ENCODE measurements around the gene KRT6B.
"Not testable (repeated sequence)": the region's sequence is repeated elsewhere in the genome, so short reads cannot be mapped to it uniquely, and the experiment has no call there.

The KRT6B gene

DNA sequence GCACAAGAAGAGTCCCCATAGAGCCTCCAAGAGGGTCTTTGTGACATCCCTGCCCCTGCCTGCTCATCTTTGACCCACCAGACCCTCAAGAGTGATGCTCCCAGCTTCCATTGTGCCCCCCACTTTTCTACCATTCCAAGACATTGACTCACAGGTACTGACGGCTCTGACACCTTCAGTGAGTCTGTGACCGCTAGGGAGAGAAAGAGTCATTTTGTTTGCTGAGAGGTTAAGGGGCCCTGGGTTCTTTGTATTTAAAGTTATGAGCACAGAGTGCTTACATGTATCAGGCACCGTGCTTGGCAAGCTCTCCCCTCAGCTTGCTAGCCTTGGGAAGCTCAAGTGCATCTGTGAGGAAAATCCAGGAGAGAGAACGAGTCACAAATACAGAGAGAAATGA, 38.7 kb downstream of the KRT6B start:
- H3K4me3 ChIP-seq (ENCODE audit: low read depth, low read length), result no peak overlapping the region
- TF ChIP-seq, protein P1, sequence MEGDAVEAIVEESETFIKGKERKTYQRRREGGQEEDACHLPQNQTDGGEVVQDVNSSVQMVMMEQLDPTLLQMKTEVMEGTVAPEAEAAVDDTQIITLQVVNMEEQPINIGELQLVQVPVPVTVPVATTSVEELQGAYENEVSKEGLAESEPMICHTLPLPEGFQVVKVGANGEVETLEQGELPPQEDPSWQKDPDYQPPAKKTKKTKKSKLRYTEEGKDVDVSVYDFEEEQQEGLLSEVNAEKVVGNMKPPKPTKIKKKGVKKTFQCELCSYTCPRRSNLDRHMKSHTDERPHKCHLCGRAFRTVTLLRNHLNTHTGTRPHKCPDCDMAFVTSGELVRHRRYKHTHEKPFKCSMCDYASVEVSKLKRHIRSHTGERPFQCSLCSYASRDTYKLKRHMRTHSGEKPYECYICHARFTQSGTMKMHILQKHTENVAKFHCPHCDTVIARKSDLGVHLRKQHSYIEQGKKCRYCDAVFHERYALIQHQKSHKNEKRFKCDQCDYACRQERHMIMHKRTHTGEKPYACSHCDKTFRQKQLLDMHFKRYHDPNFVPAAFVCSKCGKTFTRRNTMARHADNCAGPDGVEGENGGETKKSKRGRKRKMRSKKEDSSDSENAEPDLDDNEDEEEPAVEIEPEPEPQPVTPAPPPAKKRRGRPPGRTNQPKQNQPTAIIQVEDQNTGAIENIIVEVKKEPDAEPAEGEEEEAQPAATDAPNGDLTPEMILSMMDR (IDR thresholded peaks at IDR 0.05; ENCODE audit: borderline replicate concordance, insufficient read depth, low read depth, low read length), result no peak

DNA sequence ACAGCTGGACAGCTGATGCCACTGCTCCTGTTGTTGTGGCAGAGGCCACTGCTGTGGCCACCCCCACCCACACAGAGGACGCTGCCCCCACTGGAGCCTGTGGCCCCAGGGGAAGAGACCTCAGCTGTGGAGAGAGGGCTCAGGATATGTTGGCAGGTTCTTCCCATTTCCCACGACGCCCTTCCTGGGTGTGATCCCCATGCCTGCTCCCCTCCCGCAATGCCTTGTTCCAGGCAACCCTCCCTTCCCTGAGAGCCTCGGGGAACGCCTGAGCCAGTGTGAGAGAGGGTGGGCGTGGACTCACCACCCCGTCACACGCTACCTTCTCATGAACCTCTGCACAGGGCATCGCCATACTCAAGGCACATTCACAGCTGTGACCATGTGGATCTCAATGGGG, 40.1 kb downstream of the KRT6B start:
- TF ChIP-seq, protein P1 (IDR thresholded peaks at IDR 0.05; ENCODE audit: borderline replicate concordance, insufficient read depth, low read depth, low read length), result no peak
- H3K4me3 ChIP-seq (ENCODE audit: low read depth, low read length), result no peak overlapping the region

GRCh38 chr12:52410589-52411248, 41.2 kb downstream of the KRT6B start:
- H3K4me3 ChIP-seq (ENCODE audit: low read depth, low read length), result not testable (repeated sequence)

DNA sequence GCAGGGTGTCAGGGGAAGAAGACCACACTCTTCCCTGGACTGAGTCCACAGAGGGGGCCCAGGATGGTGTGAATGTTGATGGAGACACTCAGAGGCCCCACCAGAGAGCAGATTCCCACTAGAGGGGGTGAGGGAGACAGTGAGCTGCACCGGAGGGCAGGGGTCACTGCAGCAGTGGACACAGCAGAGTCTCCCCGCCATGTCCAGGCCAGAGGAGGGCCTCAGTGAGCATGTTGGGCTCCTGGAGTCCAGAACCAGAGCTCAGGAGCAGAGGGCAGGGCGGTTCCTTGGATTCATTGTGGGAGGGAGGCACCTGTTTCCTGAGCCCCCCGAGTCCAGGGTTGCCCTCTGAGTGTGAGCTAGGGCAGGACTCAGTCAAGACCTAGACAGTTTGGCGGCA, 44.0 kb downstream of the KRT6B start:
- TF ChIP-seq, protein P1 (IDR thresholded peaks at IDR 0.05; ENCODE audit: borderline replicate concordance, insufficient read depth, low read depth, low read length), result no peak
- no peak overlapping the region for H3K4me3 ChIP-seq (ENCODE audit: low read depth, low read length)

- H3K4me3 ChIP-seq (ENCODE audit: low read depth, low read length), result no peak within 1 kb of the TSS
- TF ChIP-seq, protein P1 (IDR thresholded peaks at IDR 0.05; ENCODE audit: borderline replicate concordance, insufficient read depth, low read depth, low read length), result no peak
Observed at GRCh38 chr12:52405922-52406385, 46.0 kb downstream of the KRT6B start, which contains the start of gene KRT82. Gene KRT82, minus strand, starts transcription at chr12:52406335. Its CDS starts 58 bp downstream, at chr12:52406277.

GRCh38 chr12:52404951-52405350, 47.0 kb downstream of the KRT6B start:
- H3K4me3 ChIP-seq (ENCODE audit: low read depth, low read length), result no peak overlapping the region
- TF ChIP-seq, protein P1 (IDR thresholded peaks at IDR 0.05; ENCODE audit: borderline replicate concordance, insufficient read depth, low read depth, low read length), result no peak

DNA sequence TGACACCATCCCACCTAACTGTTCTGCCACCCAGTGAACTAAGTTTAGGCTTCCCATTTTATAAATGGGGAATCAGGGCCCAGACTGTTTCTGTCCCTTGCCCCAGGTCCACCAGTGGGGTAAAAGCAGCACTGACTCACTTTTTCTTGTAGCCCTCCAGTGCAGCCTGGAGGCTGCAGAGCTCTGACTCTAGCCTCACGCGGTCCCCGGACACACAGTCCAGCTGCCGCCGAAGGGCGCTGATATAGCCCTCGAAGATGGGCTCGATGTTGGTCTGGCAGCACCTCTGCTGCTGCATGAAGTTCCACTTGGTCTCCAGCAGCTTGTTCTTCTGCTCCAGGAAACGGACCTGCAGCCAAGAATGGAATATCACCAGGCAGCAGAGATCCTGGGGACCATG, 48.4 kb downstream of the KRT6B start:
- no peak overlapping the region for H3K4me3 ChIP-seq (ENCODE audit: low read depth, low read length)
- TF ChIP-seq, protein P1 (IDR thresholded peaks at IDR 0.05; ENCODE audit: borderline replicate concordance, insufficient read depth, low read depth, low read length), result no peak
